Endothelial cell (in vitro differentiated cells): ENCODE measurements around the gene DNASE2. TPM values are rescaled to one million over a fixed set of nuclear protein-coding genes. Genes with fewer than 3 reads are reported as not detected.
A peak's percentile ranks its signal among the peaks of the same experiment; 100 is the strongest.

Experiments
- DNase-seq: peaks from one replicate; pipeline ENCODE4 v3.0.0; 2021; ENCODE audit warnings: low spot score
- H3K27ac Mint-ChIP-seq: one replicate; pipeline ENCODE4 v1.8.0; 2021; ENCODE audit warnings: mixed read lengths, inconsistent platforms; ENCODE audit not compliant: unreplicated experiment
- H3K27me3 Mint-ChIP-seq: one replicate; pipeline ENCODE4 v1.8.0; 2021; ENCODE audit warnings: mild to moderate bottlenecking, moderate library complexity, mixed read lengths, inconsistent platforms; ENCODE audit not compliant: unreplicated experiment
- H3K36me3 Mint-ChIP-seq: one replicate; pipeline ENCODE4 v1.8.0; 2021; ENCODE audit warnings: mild to moderate bottlenecking, low read depth, mixed read lengths, inconsistent platforms; ENCODE audit not compliant: unreplicated experiment
- H3K4me1 Mint-ChIP-seq: one replicate; pipeline ENCODE4 v1.8.0; 2021; ENCODE audit warnings: mild to moderate bottlenecking, mixed read lengths, inconsistent platforms; ENCODE audit not compliant: unreplicated experiment
- H3K4me3 Mint-ChIP-seq: one replicate; pipeline ENCODE4 v1.8.0; 2021; ENCODE audit warnings: mild to moderate bottlenecking, mixed read lengths, inconsistent platforms; ENCODE audit not compliant: unreplicated experiment
- H3K9me3 Mint-ChIP-seq: one replicate; pipeline ENCODE4 v1.8.0; 2021; ENCODE audit warnings: mixed read lengths, inconsistent platforms; ENCODE audit not compliant: unreplicated experiment
- CTCF ChIP-seq: fragments of 200-600 bp; sonication (generic); IDR thresholded peaks from one replicate; pipeline ENCODE4 v1.5.0; 2021; ENCODE audit warnings: antibody characterized with exemption; ENCODE audit not compliant: unreplicated experiment
- long read RNA-seq: library from polyadenylated mRNA; unstranded; transcript quantifications from one replicate; pipeline ENCODE4 v2.0.0, GENCODE V29; 2020; ENCODE audit not compliant: unreplicated experiment
- total RNA-seq: library from RNA; stranded (reverse); fragmentation: NEBNext Ultra II Directional; extraction: Animal tissue kit (Norgen Biotek cat#: 25700); gene quantifications from one replicate; pipeline ENCODE4 v1.2.1, GENCODE V29; 2021; ENCODE audit not compliant: unreplicated experiment

The DNASE2 gene
- total RNA-seq, result 12.2 TPM
- long read RNA-seq, transcript DNASE2-201 (6 exons, 1,955 nt), result major isoform, 5 of 8 reads
- long read RNA-seq, partial matches to known transcripts, result 0 of 8 reads
- long read RNA-seq, other reads (novel, unspliced or antisense), result 3 of 8 reads

DNA sequence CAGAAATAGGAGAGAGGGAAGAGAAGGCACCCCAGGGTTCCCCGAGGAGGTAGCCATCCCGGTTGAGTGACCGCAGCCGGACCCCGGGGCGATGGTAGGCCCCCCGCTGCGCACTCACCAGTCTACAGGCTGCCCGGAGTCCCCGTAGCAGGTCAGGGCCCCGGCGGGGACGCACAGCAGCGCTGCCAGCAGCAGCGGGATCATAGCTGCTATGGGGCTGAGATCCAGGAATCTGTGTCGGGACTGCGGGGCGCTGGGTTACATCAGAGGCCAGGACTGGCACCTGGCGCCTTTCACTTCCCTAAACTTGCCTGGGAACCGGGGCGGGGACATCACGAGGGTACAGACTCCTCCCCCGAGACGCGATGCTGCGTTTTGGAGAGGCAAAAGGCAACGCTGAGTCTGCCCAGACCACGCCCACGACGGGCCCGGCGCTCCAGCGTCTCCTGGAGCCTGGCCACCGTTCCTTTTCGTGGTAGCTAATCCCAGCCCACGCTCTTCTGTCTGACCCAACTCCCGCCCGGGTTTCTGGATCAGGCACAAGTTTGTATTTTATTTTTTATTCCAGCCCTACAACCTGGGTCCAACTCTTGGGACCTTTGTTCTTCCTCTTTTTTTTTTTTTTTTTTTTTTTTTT lies at the start of gene DNASE2:
Gene DNASE2 (minus strand): TSS at position 278 of the 637 bp plus-strand sequence. CDS start 74 bp downstream, at position 204.
- Mint-ChIP-seq H3K36me3 (peaks cover 3% of the 10 kb centered on the region), H3K9me3 (no peaks in the 10 kb centered on the region)

GRCh38 chr19:12930002-12930645 lies 48.9 kb upstream of the DNASE2 start:
- no peak for DNase-seq
- H3K9me3 Mint-ChIP-seq, result no peaks in the 10 kb centered on the region
- peaks cover 20% of the 10 kb centered on the region for H3K36me3 Mint-ChIP-seq

More for the DNA sequence above, at the start of gene DNASE2:
- Mint-ChIP-seq H3K27ac (no peak within 1 kb of the TSS), H3K4me3 (peak within 1 kb of the TSS; percentile 88), H3K4me1 (peaks cover under 1% of the 10 kb centered on the region), H3K27me3 (peaks cover 7% of the 10 kb centered on the region)
- peak; percentile 70 for DNase-seq
- no peak for TF ChIP-seq CTCF

DNA sequence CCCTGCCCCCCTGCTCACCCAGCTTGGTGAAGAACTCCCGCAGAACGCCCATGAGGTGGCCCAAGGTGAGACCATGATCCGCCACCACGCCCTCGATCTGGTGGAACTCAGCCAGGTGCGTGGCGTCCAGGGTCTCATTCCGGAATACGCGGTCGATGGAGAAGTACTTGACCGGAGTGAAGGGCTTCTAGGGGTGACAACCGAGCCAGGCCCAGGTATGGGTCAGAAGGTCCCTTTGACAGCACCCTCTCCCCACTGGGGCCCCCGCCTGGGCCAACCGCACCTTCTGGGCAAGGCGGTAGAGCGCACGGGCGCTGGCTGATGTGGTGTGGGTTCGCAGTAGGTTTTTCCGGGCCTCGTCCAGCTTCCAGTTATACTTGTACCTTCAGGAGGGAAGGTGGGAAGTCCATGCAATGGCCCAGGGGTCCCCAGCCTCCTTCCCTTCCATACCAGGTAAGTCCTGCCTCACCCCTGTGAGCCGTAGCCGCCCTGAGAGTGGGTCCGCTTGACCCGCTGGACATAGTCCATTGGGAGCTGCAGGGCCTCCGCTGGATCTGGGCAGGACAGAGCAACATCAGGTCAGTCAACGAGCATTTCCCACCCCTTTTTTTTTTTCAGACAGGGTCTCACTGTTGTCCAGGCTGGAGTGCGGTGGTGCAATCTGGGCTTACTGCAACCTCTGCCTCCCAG lies 43.5 kb upstream of the DNASE2 start:
- H3K36me3 Mint-ChIP-seq, result peaks cover 40% of the 10 kb centered on the region
- peak overlapping the region; percentile 56 for H3K4me3 Mint-ChIP-seq
- peaks cover 10% of the 10 kb centered on the region for H3K27me3 Mint-ChIP-seq
- H3K4me1 Mint-ChIP-seq, result no peaks in the 10 kb centered on the region
- no peak for DNase-seq
- H3K9me3 Mint-ChIP-seq, result no peaks in the 10 kb centered on the region
- no peak for TF ChIP-seq CTCF
- H3K27ac Mint-ChIP-seq, result no peak overlapping the region

More at GRCh38 chr19:12930002-12930645, 48.9 kb upstream of the DNASE2 start:
- Mint-ChIP-seq H3K27ac (no peak overlapping the region), H3K4me1 (peaks cover 11% of the 10 kb centered on the region), H3K4me3 (no peak overlapping the region), H3K27me3 (peaks cover 12% of the 10 kb centered on the region)
- TF ChIP-seq CTCF, result no peak

- no peak for DNase-seq
- Mint-ChIP-seq H3K27me3 (peaks cover 11% of the 10 kb centered on the region), H3K27ac (peak overlapping the region; percentile 17), H3K36me3 (peaks cover 31% of the 10 kb centered on the region), H3K4me1 (no peaks in the 10 kb centered on the region), H3K4me3 (peak overlapping the region; percentile 83), H3K9me3 (no peaks in the 10 kb centered on the region)
- TF ChIP-seq CTCF, result no peak
Observed at GRCh38 chr19:12922959-12923358, 41.7 kb upstream of the DNASE2 start.
